ENCODE data around the gene TMEM119.

The TMEM119 gene, protein sequence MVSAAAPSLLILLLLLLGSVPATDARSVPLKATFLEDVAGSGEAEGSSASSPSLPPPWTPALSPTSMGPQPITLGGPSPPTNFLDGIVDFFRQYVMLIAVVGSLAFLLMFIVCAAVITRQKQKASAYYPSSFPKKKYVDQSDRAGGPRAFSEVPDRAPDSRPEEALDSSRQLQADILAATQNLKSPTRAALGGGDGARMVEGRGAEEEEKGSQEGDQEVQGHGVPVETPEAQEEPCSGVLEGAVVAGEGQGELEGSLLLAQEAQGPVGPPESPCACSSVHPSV

DNA sequence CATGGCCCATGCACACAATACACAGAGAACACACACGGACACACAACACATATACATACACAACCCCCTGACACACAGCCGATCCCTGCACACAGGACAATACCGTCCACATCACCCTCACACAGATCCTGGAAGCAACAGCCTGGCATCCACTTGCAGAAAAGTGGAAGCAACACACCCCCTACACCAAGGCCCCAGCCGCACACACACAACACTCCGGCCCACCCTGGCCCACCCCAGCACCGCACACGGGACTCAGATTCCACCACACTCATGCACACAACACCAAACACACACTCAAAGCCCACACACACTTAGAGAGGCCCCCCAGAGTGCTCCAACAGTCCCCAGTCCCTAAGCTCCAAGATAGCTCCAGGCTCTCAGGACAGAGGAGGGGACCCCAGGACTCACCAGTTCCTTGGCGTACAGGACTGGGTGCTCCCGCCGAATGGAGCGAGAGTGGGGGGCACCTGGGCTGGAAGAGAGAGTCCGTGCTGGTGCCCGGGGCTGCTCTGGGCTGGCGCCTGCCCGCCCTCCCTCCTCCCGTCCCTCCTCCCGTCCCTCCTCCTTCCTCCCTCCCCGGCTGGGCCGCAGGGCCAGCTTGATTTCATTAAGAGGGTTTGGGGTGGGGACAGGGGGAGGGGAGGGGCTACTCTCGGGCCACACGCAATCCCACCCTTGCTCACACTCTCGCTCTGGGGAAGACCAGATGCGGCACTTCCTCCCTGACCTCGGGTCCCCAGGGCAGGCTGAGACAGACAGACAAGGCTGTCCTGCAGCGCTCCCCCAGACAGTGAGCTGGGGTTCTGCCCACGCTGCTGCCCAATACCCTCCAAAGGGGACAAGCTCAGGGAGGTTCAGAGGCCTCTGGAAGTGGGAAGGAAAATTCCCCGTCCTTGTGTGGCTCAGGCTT lies at the start of gene TMEM119:
Gene TMEM119 (minus strand): TSS at position 526 of the 913 bp plus-strand sequence. CDS start 5,701 bp downstream, outside the sequence.
- no peak for DNase-seq (ENCODE audit: low read depth)

DNA sequence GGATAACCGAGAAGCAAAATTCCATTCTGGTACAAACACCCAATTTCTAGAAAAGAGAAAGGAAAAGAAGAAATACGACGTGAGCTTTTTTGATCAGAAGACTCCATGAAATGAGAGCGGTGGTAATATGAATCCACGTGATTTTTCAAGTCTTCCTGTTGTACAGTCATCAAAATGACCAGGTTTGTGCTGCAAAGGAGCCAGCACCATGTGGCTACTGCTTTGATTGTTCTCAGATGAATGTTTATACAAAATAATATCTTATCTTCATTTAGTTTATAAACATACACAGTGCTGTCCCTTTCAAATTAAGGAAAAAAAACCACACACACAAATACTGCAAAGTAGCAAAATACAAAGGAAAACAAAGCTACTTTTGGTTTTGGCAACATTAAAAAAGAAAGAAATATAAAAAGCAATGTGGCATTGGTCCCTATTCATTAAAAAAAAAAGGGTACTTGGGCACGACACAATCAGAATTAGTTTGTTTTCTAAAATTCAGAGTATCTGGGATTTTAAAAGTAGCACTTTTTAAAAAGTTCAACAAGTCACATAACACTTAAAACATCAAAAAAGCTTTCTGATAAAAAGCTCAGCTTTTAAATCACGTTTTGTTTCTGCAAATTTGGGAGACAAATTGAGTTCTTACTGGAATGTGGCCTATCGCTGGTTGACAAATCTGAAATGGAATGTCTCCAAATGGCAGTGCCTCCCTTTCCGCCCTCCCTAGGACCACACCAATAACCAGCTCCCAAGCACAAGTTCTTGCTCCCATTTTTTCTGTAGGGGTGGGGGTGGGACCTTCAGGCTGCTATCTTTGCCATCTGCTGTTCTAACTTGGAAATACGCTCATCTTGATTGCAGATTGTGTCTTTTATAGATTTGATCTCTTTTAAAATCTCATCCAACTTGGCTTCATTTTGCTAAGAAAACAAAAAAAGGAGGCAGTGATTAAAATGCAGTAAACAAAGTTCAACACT lies 49.0 kb upstream of the TMEM119 start:
- DNase-seq (ENCODE audit: low read depth): no peak

DNA sequence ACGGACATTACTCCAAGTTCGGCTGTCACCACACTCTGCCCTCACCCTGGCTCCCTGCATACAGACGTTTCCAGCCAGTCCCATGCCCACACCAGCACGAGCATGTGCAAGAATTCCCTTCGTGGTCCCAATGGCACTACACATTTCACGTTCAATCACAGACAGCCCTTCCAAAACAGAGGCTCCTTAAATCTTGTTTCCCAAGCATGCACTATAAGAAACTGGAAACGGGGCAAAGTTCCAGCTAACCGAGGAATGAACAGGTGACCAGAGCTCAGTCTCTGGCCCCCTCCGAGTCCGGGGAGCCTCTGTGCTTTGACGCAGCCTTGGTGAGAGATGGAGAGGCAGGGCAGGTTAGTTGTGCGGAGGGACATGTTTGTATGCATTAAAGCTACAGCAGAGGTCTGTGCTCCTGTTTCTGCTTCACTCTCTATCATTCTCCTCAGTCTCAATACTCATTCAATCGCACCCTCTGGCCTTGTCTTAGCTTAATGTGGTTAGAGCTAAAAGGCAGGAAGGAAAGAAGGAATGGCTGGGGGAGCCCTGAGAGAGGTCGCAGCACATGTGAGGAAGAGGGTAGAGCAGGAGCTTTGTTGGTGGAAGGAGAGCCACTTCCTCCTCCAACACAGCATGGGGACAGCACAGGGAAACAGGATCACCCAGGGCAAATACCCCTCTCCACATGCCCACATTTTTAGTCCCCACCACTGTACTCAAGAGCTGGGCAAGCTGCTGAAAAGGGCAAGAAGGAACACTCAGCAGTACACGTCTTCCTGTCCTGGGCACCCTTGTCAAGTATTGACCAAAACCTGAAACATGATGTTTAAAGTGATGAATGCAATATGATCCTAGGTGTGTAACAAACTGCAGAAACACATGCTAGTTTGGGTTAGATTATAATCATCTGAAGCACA lies 48.1 kb upstream of the TMEM119 start:
- no peak for DNase-seq (ENCODE audit: low read depth)

DNA sequence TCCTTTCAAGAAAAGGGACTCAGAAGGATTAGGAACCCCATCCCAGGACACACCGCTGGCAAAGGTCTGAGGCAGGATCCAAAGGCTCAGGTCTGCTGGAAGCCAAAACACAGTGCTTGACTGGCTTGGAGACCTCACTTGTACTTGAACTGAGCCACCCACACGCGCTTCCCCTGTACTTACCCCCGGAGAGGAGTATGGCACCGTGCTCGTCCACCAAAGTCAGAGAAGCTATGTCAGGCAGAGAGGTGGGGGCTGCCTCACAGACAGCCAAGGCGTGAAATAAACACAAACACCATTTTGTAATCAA lies 46.9 kb upstream of the TMEM119 start:
- DNase-seq (ENCODE audit: low read depth): no peak

DNA sequence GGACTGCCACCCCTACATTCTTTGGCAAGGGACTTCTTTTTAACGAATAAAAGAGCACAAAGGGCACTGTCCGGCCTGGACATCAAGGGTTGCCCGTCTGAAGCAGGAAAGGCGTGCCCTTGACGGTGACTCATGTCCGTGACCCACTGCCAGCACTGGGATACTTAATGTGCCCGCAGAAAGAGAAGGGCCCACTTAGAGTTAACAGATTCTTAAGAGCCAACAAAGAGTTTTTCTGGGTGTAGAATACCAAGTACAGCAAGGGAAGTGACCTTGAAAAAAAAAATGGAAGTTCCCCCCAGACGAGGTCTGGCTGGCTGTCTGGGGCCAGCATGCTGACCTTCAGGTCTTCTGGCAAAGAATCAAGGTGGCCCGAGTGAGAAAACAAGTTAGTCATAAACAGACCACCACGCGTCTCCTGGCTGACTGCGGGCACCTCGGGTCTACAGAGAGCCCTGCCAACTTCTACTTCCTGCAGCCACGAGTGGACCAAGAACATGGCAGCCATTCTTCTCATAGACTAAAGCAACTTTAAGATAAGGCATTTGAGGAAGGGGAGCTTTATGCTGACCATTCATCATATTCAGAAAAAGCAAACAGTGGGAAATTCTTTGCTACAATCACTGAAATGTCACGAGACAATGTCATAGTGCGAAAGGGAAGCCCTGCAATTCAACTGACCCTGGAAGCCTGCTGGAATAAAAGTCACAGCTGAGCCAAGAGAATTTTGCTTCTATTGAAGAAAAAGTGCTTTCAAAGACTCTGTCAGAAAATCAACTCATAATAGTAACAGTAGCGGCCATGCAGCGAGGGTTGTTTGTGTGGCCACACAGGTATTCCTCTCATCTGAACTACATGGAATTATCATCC lies 46.3 kb upstream of the TMEM119 start:
- no peak for DNase-seq (ENCODE audit: low read depth)

DNA sequence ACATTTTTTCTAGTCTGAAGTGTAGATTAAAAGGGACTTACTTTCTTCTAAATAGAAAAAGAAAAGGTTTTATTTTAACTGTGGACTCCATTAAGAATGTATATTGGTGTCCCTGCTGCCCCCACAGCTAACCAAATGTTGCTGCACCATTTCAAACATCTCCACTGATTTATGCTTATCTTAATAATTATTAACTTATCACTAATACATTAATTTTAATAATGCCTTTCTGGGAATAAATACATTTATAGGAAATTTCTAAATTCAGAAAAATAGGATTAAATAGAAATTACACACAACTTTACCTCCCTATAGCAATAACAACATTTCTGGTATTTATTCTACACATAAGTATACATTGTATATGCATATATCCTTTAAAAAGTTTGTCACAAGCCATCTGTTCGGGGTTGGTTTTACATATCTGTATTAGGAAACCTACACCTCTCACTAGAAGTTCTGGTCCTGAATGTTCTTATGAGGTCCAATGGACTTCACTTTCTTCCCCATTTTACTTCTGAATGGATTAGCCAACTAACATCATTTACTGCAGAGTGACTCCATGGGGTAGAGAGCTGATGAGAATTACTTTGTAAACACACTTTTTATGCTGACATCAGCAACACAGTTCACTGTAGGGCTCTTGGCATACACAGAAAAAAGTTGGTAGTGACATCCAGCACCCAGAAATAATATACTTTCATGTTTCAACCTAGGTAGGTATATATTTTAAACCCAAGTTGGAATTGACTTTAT lies 45.2 kb upstream of the TMEM119 start:
- no peak for DNase-seq (ENCODE audit: low read depth)

DNA sequence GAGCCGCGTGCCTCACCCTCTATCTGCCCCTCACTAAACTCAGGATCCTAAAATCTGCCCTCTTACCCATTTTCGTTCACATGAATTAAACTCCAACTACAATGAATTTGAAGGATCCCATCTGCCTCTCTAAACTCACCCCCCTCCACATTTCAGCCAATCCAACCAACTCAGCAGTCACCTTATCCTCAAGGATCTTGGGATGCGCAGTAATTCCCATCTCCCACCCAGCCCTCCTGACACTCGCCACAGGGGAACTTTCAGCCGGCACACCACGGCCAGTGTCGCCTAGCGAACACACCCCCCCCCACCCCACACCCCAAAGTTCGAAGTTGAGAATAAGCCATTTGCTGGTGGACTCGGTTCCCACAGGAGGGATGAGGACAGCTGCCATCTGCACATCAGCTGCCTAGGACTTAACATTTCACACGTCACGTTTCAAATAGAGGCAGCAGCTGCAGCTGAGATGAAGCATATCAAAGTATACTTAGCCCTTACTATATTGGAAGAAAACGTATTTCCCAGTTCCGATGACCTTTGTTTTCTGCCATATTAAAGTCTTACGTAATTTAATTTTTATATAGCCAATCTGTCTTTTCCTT lies 44.5 kb upstream of the TMEM119 start:
- DNase-seq (ENCODE audit: low read depth): no peak

DNA sequence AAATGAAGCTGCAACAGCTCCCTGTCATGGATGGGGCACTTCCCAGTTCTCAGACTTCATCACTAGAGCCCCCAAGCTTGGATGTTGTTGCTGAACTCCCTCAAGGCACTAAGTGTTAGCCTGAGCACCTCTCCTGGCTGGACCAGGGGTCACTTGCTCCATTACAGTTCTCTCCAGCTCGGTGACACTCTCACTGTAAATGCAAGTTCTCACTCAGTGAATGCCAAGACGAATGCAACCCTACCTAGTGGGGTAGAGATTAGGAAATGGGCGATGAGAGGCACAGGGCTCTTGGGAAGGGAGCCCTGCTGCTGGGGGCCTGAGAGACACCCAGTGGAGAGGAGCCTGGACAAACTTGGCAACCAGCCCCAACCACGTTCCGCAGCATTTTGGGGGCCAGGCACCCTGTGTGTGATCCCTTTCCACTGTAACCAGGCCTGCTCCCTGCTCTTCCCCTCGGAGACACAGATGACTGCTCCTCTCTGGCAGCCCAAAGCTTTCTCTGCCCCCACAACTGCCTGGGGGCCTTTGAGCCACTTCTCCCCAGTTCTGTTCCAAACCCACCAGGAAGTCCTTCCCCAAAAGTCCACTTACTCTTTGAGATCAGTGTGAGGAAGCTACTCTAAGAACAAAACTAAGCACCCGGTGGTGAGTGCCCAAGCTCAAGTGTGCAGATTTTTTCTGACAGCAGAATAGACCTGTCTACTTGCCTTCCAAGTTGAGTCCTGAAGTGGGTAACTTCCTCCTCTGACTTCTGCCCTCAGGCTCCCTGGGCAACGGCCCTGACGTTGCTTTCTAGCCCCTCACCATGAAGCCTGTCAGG lies 43.8 kb upstream of the TMEM119 start:
- no peak for DNase-seq (ENCODE audit: low read depth)

DNA sequence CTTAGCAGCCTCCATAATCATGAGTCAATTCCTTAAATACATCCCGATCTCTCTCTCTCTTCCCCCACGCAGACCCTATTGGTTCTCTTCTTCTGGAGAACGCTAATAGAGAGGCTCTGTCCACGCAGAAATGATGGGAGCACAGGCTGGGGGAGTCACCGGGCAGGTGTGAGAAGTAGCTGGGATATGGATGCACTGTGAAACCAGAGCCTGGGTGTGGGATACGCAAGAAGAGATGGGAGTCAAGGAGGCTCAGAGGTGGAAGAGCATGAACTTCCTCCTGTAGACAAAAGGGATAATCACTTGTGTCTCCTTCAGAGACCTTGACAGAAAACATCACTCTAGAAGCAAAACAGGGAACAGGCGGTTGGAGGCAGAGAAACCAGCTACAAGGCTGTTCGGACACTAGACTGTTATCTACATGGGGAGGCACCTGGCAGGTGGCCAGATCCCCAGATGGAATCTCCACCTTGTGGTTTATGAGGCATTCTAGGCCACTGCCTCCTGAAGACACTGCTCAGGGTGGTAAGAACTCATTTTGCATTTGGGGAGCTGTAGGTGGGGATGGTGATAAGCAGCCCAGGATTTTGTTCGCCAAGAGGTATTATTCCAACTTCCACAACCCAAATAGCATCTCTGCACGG lies 43.0 kb upstream of the TMEM119 start:
- peak; percentile 61 for DNase-seq (ENCODE audit: low read depth)

DNA sequence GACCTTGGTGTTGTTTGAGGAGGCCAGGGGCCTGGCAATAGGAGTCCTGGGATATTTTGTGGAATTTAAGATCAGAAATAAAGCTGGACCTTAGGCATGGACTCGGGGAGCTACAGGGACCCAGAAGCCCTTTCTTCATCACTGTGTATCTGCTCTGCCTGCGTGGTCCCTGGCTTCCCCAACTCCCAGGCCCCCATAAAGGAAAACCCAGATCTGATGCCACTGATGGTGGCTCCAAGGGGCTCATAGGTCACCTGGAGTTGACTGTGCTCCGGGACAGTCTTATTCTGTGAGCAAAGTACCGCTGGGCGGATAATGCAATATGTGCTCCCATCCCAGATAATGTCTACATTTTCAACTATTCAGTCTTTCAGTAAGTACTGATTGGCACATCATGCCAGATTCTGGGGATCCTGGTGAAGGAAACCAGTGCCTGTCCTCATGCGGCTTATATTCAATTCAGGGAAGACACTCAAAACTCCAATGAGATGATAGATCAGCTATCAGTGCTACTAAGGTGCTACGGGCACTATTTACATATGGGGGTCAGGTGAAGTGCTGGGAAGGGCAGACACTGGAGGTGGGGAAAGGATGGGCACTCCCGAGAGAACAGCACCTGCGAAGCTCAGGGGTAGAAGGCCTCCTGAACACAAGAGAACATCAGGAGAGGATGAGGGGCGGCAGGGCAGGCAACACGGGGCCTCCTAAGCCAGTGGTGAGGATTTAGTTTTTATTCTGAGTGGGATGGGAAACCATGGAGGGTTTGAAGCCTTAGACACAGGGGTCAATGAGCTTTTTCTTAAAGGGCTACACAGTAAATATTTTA lies 41.3 kb upstream of the TMEM119 start:
- no peak for DNase-seq (ENCODE audit: low read depth)

DNA sequence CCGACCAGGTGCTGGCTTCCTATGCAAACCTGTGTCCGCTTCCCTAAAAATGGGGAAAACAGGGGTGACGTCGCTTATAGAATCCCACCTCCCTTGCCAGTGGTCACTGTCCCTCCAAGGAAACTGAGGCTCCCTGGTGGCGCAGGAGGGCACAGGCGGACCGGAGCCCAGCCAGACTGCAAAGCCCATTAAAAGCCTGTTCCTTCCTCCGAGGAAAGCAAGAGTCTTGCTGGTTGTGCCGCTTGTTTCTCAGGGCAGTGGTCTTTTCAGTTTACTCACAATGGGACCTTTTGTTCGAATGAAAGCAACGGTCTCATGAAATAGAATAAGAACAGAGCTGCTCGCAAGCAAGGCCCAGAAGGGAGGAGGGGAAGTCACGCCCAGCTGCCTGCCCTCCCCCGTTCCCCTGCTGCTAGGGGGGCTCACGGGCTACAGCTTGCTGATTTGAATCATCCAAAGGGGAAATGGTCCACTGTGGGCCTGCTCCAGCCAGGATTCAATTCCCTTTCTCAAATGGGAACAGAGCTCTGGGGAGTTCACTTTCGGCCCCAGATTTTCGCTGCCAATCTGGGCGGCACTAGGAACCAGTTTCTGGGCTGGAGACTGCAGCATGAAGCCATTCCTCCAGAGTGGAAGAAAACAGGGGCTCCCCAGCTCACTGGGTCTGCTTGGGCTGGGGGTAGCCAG lies 40.4 kb upstream of the TMEM119 start:
- DNase-seq (ENCODE audit: low read depth): no peak

DNA sequence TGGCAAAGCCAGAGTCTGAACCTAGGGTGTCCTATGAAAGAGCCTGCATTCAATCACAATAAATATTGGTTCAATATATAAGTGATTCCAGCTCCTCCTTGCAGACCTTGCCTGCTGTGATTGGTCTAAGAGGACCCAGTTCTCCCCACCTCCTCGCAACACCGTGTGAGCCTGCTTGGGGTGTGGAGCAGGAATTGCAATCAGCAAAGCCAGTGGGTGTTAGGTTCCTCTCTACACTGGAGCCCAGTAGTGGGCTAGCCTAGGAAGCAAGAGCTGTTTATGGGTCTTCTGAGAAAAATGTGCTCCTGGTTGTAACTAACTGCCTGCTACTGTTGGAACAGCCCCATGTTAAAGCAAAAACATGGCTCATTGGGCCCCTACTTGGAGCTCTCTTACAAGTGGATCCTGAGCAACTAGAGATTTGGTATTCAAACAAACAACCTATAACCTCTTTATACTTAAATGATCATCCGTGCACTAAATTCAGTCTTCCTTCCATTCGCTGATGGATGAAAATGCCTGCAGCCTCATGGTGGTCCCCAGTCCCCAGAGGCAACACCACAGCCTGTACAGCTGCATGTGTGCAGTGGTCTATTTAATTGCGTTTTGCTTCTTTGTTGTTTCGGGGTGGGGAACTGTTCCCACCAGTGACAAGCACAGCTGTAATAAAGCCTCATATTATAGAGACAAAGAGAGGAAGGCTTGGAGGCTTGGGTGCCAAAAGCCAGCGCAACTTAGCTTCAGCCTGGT lies 39.5 kb upstream of the TMEM119 start:
- DNase-seq (ENCODE audit: low read depth): no peak

DNA sequence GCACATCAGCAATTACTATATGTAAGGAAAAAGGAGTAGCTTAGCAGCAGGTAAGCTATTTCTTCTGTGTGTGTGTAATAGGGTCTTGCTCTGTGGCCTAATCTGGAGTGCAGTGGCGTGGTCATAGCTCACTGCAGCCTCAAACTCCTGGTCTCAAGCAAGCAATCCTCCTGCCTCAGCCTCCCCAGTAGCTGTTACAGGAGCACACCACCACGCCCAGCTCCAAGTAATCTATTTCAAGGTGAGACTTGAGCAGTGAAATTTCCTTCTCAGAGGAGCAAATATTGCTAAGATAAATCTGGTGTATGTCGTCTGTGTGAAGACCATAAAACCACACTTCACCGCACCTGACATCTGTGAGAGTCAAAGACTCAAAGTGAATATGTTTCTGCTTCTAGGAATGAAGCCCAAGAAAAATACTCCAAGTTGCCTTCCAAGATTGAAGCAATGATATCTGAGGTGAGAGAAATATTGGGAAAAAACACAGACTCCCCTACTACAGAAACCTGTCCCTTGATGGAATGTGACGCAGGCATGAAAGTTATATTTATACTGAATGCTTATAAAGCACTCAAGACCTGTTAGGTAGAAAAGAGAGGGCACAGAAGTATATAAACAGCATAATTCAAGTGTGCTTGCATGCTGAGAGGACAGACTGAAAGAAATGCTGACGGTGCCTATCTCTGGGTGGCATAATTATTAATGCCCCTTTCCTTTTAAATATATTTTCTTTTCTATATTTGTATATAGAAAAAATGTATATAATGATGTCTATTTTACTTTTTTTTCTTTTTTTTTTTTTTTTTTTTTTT lies 38.3 kb upstream of the TMEM119 start:
- no peak for DNase-seq (ENCODE audit: low read depth)

DNA sequence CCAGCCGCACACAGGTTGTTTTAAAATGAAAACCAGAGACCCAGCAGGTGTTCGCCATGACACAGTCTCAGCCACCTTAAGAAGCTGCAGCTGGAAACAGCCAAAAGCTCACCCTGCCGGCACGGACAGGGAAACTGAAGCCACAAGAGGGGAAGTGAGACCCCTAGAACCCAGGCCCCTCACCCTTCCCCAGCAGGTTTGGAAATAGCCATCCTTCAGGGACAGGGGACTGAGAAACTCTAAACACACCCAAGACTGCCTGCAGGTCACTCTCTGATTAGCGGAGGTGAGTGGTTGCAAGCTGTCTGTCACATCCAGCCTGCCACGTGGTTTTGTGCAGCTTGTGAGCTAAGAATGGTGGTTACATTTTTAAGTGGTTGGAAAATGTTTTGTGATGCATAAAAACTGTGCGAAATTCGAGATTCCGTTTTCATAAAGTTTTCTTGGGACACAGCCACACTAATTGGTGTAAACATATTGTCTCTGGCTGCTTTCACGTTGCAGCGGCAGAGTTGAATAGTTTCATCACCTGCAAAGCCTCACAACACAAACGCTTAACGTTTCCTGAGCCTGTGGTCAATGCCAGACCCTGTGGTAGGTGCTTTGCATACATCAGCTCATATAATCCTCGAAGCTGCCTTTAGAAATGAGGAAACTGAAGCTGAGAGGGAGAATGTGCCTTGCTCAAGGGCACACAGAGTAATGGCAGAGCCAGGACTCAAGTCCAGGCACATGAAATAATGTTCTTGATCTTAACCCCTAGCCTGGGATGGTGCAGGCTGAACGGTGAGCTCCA lies 37.5 kb upstream of the TMEM119 start:
- DNase-seq (ENCODE audit: low read depth): peak; percentile 32
